ENCODE results near the gene IL10RB.
"Not testable (repeated sequence)": the region's sequence is repeated elsewhere in the genome, so short reads cannot be mapped to it uniquely, and the experiment has no call there.

Gene IL10RB

DNA sequence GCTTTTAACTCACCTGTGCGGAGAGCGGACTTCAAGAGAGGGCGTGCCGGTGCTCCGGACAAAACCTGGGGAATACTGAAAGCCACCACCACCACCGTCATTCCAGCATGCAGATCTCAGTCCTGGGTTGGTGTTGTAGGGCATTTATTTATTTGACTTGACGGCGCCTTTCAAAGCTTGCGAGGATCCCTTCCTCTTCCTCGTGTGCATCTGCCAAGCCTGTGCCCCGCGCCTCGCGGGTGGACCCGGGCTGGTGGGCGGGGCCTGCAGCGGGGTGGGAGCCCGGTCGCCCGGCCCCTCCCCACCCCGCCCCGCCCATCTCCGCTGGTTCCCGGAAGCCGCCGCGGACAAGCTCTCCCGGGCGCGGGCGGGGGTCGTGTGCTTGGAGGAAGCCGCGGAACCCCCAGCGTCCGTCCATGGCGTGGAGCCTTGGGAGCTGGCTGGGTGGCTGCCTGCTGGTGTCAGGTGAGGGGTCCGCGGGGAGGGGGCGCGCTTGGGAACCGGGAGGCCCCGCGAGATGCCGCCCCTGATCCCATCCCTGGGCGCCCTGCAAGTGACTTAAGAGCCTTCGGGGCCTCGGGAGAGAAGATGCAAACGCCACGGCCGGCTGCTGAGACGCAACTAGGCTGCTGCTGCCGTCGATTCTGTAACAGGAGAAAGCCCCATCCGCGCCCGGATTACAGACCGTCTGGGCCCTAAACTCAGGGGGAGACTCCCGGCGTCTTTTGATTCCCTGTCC, at the start of gene IL10RB:
IL10RB (plus strand) TSS at position 318 of the 739 bp plus-strand sequence; CDS start at position 417, 99 bp downstream.
- DNase-seq (ENCODE audit: low spot score) = peak; percentile 89

DNA sequence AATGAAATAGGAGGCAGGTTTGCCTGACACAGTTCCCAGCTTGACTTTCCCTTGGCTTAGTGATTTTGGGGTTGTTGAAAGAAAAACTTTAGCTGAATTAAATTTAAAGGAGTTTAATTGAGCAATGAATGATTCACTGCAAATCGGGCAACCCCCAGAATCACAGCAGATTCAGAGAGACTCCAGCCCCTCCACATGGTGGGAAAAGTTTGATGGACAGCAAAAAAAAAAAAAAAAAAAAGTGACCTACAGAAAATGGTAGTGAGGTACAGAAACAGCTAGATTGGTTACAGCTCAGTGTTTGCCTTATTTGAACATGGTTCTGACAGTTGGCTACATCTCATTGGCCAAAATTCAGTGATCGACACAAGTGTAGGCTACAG, 49.0 kb upstream of the IL10RB start:
- no peak for DNase-seq (ENCODE audit: low spot score)

- no peak for DNase-seq (ENCODE audit: low spot score)
Measured at GRCh38 chr21:33219300-33219699, 46.9 kb upstream of the IL10RB start.

DNA sequence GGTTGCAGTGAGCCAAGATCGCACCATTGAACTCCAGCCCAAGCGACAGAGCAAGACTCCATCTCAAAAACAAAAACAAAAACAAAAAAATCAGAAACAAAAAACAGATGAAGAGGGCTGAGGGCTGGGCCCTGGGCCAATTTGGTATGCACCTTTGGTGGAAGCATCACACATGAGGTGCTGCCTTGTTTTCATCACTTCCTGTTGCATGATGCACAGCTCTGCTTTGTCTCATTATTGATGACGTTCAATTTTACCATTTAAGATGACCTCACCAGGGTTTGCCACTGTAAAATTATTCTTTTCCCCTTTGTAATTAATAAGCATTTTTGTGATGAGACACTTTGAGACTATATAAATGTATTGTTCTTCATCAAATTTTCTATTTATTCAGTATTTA, 46.2 kb upstream of the IL10RB start:
- DNase-seq (ENCODE audit: low spot score) = no peak

GRCh38 chr21:33225376-33225775, 40.8 kb upstream of the IL10RB start:
- DNase-seq (ENCODE audit: low spot score) = not testable (repeated sequence)

DNA sequence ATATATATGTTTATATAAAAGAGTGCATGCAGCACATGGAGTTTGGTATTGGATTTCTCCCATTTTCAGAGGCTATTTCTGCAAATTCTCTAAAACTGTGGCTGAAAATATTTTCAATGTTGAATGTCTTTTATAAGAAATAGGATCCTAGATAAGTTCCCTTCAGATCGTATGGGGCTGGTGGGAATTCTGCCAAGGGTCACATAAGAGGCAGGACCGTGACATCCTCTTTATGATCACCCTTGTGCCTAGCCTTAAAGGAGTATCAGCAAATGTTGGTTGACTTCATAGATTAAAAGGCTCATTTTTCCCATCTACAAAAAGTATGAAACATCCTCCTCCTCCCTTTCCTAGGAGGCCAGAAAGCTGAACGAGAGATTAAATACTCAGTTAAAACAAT, 37.7 kb upstream of the IL10RB start:
- DNase-seq (ENCODE audit: low spot score) = no peak

GRCh38 chr21:33229099-33229783, 36.9 kb upstream of the IL10RB start:
- no peak for DNase-seq (ENCODE audit: low spot score)

DNA sequence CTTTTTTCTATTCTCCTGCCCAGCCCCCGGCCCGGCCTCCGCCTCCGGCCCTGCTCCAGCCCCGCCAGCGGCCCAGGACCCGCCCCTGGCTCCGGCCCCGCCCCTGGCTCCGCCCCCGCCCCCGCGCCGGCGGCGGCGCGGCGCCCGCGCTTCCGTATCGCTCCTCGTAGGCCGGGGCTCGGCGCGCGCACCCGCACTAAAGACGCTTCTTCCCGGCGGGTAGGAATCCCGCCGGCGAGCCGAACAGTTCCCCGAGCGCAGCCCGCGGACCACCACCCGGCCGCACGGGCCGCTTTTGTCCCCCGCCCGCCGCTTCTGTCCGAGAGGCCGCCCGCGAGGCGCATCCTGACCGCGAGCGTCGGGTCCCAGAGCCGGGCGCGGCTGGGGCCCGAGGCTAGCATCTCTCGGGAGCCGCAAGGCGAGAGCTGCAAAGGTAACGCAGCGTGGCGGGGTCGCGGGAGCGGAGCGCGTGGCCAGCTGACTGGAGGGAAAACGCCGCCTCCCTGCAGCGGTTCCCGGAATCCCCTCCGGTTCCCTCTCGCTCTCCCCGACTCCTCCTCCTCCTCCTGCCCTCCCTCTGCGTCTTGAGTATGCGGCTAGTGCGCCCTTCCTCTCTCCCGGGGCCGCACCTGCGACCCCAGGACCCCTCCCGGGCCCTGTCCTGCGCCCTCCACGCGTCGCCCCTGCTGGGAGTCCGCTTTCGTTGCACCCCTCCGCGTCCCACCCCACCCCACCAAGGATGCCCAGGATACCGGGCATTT, 36.2 kb upstream of the IL10RB start, which contains the start of gene IFNAR2:
IFNAR2 (plus strand) TSS at position 155 of the 761 bp plus-strand sequence. CDS start 11,985 bp downstream, outside the sequence.
- DNase-seq (ENCODE audit: low spot score) = peak; percentile 94

DNA sequence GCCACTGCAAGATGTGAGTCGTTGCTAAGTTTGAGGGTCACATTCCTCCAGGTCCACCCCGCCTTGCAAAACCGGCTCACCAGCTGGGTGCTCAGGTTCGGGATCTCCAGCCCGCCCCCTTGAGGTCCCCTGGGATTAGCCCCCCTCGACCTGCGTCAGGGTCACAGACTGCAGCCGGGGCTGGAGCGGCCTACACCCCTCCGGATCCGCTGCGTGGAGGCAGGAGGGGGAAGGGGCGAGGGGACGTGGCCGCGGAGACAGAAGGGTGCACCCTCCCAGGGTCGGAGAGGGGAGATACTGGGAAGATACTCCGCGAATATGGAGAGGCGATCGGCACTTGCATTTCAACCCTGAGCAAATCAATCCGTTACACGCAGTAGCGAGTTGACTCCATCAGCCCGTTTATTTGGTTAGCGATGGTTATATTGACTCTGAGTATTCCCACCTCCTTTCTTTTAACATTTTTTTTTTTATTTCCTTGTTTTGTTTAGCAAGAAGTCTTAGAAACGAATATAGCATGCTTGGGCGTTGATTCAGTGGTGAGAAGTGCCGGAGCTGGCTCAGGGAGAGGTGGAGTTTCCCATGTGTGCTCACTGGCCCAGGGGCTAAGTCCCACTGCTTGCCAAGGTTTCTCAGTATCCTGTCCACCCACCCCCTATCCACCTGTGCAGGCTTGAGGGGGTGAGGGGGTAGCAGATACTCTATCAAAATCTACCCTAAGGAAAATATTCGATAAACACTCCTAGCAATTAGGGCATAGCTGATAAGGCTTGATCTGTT, 35.4 kb upstream of the IL10RB start:
- DNase-seq (ENCODE audit: low spot score) = peak; percentile 62

GRCh38 chr21:33231526-33231925, 34.6 kb upstream of the IL10RB start:
- DNase-seq (ENCODE audit: low spot score) = no peak

DNA sequence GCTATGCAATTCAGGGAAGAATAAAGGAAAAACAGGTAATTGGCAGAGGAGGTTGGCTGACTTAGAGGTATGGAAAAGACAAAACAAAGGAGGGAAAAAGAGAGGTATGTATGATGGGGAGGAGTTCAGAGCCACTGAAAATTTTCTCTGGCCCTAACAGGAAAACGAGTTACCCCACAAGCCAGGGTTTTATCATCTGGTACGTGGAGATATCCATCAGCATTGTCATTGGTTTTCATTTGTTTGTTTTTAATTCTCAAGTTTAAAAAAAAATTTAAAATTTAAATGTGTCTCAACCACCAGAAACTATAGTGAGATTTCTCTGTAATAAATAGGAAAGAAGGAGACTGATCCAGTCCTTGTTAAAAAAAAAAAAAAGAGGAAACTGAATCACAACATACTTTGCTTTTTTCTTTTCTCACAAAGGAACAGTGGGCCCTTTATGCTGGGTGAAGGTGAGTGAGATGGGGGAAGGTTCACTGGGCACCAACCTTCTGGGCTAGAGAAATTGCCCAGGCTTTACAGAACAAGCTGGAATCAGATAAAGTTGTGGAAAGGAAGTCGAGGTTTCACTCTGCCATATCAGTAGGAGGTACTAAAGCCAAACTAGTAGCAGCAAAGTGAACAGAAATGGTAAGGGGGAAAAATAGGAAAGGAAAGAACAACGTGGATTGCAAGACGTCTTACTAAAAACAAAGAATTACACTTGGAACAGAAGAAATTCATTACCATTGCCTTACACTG, 33.7 kb upstream of the IL10RB start:
- no peak for DNase-seq (ENCODE audit: low spot score)

DNA sequence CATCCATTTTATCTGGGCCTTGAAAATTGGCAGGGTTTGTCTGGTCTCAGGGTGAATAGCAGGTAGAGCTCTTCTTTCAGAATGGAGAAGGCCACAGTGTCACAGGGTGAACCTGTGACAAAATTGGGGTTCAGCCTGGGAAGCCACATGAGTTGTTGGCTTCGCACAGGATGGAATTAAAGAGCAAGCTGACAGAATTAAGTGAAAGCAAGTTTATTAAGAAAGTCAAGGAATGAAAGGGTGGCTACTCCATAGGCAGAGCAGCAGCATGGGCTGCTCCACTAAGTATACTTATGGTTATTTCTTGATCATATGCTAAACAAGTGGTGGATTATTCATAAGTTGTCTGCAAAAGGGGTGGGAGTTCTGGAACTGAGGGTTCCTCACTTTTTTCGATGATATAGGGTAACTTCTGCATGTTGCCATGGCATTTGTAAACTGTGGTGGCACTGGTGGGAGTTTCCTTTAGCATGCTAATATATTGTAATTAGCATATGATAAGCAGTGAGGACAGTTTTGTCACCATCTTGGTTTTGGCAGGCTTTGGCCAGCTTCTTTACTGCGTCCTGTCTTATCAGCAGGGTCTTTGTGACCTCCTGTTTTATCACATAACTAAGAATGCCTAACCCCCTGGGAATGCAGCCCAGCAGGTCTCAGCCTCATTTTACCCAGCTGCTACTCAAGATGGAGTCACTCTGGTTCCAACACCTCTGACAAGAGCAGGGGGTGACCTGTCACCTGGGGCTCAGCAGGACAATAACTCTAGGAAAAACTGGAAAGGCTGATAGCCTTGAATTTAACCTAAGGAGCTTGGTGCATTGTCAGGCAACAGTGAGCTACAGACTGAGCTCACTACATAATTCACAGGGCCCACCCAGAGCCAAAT, 31.3 kb upstream of the IL10RB start:
- DNase-seq (ENCODE audit: low spot score) = no peak

- DNase-seq (ENCODE audit: low spot score) = no peak
Measured at GRCh38 chr21:33236013-33236686, 30.0 kb upstream of the IL10RB start.

- DNase-seq (ENCODE audit: low spot score) = no peak
Measured at GRCh38 chr21:33236766-33237165, 29.4 kb upstream of the IL10RB start.

DNA sequence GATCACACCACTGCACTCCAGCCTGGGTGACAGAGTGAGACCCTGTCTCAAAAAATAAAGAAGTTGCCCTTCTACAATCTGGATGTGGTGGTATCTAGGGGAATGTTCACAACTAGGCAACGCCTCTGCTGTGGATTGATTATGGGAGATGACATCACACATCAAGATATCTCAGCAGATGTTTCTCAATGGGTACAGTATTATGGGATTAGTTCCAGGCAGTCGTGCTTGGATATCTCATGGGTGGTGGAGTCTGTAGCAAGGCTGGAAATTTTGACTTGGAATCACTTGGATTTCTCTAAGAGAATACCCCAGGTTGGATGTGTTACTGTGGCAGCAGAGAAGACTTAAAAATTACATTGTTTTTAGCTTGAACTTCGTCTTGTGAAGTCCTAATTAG, 28.7 kb upstream of the IL10RB start:
- DNase-seq (ENCODE audit: low spot score) = no peak

GRCh38 chr21:33238146-33238545, 28.0 kb upstream of the IL10RB start:
- DNase-seq (ENCODE audit: low spot score) = no peak

DNA sequence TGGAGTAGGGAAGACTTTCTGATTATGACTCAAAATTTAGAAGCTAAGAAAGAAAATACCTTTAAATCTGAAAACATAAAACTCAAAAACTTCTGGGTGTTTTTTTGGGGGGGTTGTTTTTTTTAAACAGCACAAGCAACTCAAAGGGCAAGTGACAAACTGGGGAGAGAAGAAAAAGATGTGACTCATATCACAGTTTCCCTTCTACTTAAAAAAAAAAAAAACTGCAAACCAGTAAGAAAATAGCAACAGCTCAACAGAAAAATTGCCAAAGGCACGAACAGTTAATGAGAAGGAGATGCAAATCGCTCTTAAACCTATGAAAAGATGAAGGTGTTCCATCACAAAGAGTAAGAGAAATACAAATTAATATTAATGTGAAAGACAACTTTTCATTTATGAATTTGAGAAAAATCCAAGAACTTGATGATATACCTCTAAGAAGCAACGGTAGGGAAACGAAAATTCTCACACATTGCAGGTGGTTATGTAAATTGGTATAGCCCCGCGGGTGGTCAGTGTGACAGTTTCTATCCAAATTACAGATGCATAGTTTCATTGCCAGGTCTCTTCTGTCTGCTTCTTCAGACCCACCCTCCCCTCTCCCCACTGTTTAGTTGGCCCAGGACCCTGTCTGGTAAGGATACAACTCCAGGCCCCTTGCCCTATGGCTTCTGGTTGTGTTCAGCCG, 27.5 kb upstream of the IL10RB start:
- DNase-seq (ENCODE audit: low spot score) = peak; percentile 22

DNA sequence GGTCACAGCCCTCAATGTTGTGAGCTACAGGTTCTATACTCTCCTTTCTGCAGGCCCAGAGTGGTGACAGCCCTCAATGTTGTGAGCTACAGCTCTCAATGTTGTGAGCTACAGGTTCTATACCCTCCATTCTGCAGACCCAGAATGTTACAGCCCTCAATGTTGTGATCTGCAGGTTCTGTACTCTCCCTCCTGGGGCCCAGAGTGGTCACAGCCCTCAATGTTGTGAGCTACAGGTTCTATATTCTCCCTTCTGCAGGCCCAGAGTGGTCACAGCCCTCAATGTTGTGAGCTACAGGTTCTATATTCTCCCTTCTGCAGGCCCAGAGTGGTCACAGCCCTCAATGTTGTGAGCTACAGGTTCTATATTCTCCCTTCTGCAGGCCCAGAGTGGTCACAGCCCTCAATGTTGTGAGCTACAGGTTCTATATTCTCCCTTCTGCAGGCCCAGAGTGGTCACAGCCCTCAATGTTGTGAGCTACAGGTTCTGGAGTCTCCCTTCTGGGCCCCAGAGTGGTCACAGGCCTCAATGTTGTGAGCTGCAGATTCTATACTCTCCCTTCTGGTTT, 26.5 kb upstream of the IL10RB start:
- DNase-seq (ENCODE audit: low spot score) = not testable (repeated sequence)

DNA sequence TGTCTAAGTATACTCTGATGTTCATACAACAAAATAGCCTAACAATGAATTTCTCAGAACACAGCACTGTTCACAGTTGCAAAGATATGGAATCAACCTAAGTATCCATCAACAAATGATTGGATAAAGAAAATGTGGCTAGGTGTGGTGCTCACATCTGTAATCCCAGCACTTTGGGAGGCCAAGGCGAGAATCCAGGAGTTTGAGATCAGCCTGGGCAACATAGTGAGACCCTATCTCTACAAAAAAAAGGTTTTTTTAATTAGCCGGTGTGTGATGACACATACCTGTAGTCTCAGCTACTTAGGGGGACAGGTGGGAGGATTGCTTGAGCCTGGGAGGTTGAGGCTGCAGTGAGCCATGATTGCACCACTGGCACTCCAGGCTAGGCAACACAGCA, 25.8 kb upstream of the IL10RB start:
- no peak for DNase-seq (ENCODE audit: low spot score)

Data from germinal center (tissue), 1 donor.